ENCODE data around the gene B3GNT7. TPM values are rescaled to one million over a fixed set of nuclear protein-coding genes. Genes with fewer than 3 reads are reported as not detected.
A peak's percentile ranks its signal among the peaks of the same experiment; 100 is the strongest.

B3GNT7 gene
- total RNA-seq, 4 donors from 2014 or later = 3.0 to 5.7 (median 3.6) TPM

- no peaks in the 10 kb centered on the region for H3K27me3 ChIP-seq
- no peaks in the 10 kb centered on the region for H3K4me1 ChIP-seq
- H3K27ac ChIP-seq = no peak overlapping the region
- TF ChIP-seq EP300 (IDR thresholded peaks at IDR 0.05) (no peak), CTCF (IDR thresholded peaks at IDR 0.05) (no peak), POLR2A (IDR thresholded peaks at IDR 0.05) (no peak), POLR2AphosphoS5 (IDR thresholded peaks at IDR 0.05) (no peak)
- 84 to 87% methylated on average over 8 to 12 of the region's 21 CpGs for WGBS, 2 donors (ENCODE audit: low coverage in 1 of 2)
- H3K9me3 ChIP-seq = no peaks in the 10 kb centered on the region
- no peaks in the 10 kb centered on the region for H3K36me3 ChIP-seq
- no peak overlapping the region for H3K4me3 ChIP-seq
- peak; percentile 17 for ATAC-seq
Observed at GRCh38 chr2:231379266-231380215, 16.0 kb upstream of the B3GNT7 start.

GRCh38 chr2:231380307-231380706 lies 15.2 kb upstream of the B3GNT7 start:
- no peaks in the 10 kb centered on the region for H3K36me3 ChIP-seq
- H3K27me3 ChIP-seq = no peaks in the 10 kb centered on the region
- TF ChIP-seq POLR2AphosphoS5 (IDR thresholded peaks at IDR 0.05) = no peak
- TF ChIP-seq POLR2A (IDR thresholded peaks at IDR 0.05) = no peak
- TF ChIP-seq CTCF (IDR thresholded peaks at IDR 0.05) = no peak
- no peak for TF ChIP-seq EP300 (IDR thresholded peaks at IDR 0.05)
- H3K4me3 ChIP-seq = no peak overlapping the region
- ATAC-seq = no peak
- 97 to 100% methylated on average over 1 to 7 of the region's 10 CpGs for WGBS, 2 donors (ENCODE audit: low coverage in 1 of 2)
- H3K27ac ChIP-seq = no peak overlapping the region
- peaks cover 0 to 7% (median 0%) of the 10 kb centered on the region in 3 donors for H3K9me3 ChIP-seq
- no peaks in the 10 kb centered on the region for H3K4me1 ChIP-seq

- no peak for TF ChIP-seq POLR2AphosphoS5 (IDR thresholded peaks at IDR 0.05)
- TF ChIP-seq POLR2A (IDR thresholded peaks at IDR 0.05) = no peak
- no peak for TF ChIP-seq CTCF (IDR thresholded peaks at IDR 0.05)
- TF ChIP-seq EP300 (IDR thresholded peaks at IDR 0.05) = no peak
- H3K36me3 ChIP-seq = peaks cover 0 to 8% of the 10 kb centered on the region in 2 donors
- no peak overlapping the region for H3K27ac ChIP-seq
- WGBS, 2 donors (ENCODE audit: low coverage in 1 of 2) = 83 to 87% methylated on average over 4 to 5 of the region's 5 CpGs
- no peak for ATAC-seq
- H3K4me1 ChIP-seq = no peaks in the 10 kb centered on the region
- H3K9me3 ChIP-seq = peaks cover 0 to 7% (median 0%) of the 10 kb centered on the region in 3 donors
- H3K27me3 ChIP-seq = no peaks in the 10 kb centered on the region
- H3K4me3 ChIP-seq = no peak overlapping the region
Observed at GRCh38 chr2:231380991-231381847, 14.3 kb upstream of the B3GNT7 start.

- Histone ChIP-seq H3K4me3 (no peak overlapping the region), H3K9me3 (peaks cover 0 to 7% (median 0%) of the 10 kb centered on the region in 3 donors), H3K27ac (no peak overlapping the region), H3K4me1 (no peaks in the 10 kb centered on the region), H3K27me3 (no peaks in the 10 kb centered on the region), H3K36me3 (peaks cover 0 to 13% of the 10 kb centered on the region in 2 donors)
- no peak for ATAC-seq
- WGBS, 2 donors (ENCODE audit: low coverage in 1 of 2) = 78 to 100% methylated on average over 3 to 4 of the region's 8 CpGs
- TF ChIP-seq EP300 (IDR thresholded peaks at IDR 0.05) (no peak), CTCF (IDR thresholded peaks at IDR 0.05) (no peak), POLR2A (IDR thresholded peaks at IDR 0.05) (no peak), POLR2AphosphoS5 (IDR thresholded peaks at IDR 0.05) (no peak)
Observed at GRCh38 chr2:231382116-231382515, 13.4 kb upstream of the B3GNT7 start.
